ENCODE data around the gene KRT17. TPM values are rescaled to one million over a fixed set of nuclear protein-coding genes. Genes with fewer than 3 reads are reported as not detected.

Gene KRT17
- total and polyA plus RNA-seq, 2 of the 4 experiments (the other 2 are of a cell fraction), result 2.5 to 4.6 TPM

DNA sequence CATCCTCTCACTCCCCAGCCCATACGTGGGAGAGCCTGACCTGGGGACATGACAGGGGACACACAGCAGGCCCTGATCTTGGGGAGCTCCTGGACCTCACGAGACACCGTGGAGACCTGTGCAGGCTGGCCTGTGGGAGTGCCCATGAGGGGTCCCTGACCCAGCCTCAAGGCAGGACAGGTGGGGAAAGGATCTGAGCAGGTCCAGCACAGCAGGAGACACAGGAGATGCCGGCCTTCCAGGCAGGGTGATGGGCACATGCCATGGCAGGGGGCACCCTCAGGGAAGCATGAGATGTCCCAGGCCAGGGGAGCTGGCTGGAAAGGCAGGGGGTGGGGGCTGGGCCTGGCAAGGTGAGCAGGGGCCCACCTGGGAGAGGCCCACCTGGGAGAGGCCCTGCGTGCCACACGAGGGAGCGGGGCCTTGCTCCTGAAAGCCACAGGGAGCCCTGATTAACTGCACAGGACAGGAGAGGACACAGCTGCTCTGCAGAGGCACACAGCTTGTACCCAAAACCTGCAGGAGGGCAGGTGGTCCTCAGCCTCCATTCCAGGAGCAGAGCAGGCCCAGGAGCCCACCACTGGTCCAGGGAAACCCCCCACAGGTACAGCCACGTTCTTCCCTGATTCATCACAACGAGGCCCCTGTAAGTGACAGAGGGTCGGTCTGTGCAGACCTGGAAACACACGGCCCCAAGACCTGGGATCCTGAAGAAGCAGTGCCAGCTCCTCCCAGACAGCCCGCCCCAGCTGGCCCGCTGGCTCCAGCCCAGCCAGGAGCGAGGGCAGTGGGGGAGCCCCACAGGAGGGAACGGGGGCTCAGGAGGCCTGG lies 26.6 kb upstream of the KRT17 start:
- Histone ChIP-seq H2AK5ac (ENCODE audit: low read depth, low read length) (no peak overlapping the region), H3K4me2 (ENCODE audit: low read depth, low read length) (no peak overlapping the region), H3K4me1 (ENCODE audit: control insufficient read depth, insufficient read depth, low read length) (peaks cover 10% of the 10 kb centered on the region), H3K79me1 (ENCODE audit: low read depth in 1 of 2, low read length in 2 of 2) (no peaks in the 10 kb centered on the region), H3K4me3 (ENCODE audit: insufficient read depth, low read depth, low read length) (no peak overlapping the region), H2BK5ac (ENCODE audit: low read depth, low read length, poor library complexity, severe bottlenecking) (no peak overlapping the region), H3K56ac (ENCODE audit: extremely low read depth, insufficient read depth, low read length) (no peak overlapping the region), H3K9me1 (ENCODE audit: insufficient read depth, low read length) (peaks cover 9% of the 10 kb centered on the region), H2BK15ac (ENCODE audit: low read depth, low read length) (no peak overlapping the region), H3K9me3 (ENCODE audit: control insufficient read depth, insufficient read depth, low read length) (no peaks in the 10 kb centered on the region), H3K27me3 (ENCODE audit: control insufficient read depth, insufficient read depth, low read length) (no peaks in the 10 kb centered on the region; the same call in 1 of the 2 replicates), H2AFZ (replicated peaks; ENCODE audit: low read length, poor library complexity) (peak overlapping the region; percentile 69), H2BK20ac (ENCODE audit: low read depth, low read length) (no peak overlapping the region), H4K91ac (ENCODE audit: insufficient read depth, low read depth, low read length) (no peak overlapping the region), H3K18ac (ENCODE audit: low read depth, low read length) (no peak overlapping the region), H4K5ac (ENCODE audit: low read depth, low read length) (no peak overlapping the region), H3K4ac (ENCODE audit: low read depth, low read length) (no peak overlapping the region), H2BK120ac (ENCODE audit: low read depth, low read length) (no peak overlapping the region), H4K20me1 (ENCODE audit: insufficient read depth, low read length) (no peaks in the 10 kb centered on the region), H3K9ac (ENCODE audit: low read depth, low read length) (no peak overlapping the region), H2AK9ac (replicated peaks; ENCODE audit: low read depth, low read length, poor library complexity) (no peak overlapping the region), H3K14ac (replicated peaks; ENCODE audit: low read depth, low read length) (no peak overlapping the region), H3K23ac (ENCODE audit: low read depth, low read length) (no peak overlapping the region), H3K36me3 (ENCODE audit: control insufficient read depth, insufficient read depth, low read length) (no peaks in the 10 kb centered on the region), H4K8ac (ENCODE audit: low read depth in 2 of 2, low read length in 2 of 2) (no peak overlapping the region), H3K27ac (ENCODE audit: insufficient read depth, low read length) (no peak overlapping the region)
- ATAC-seq (ENCODE audit: low read depth) (no peak), DNase-seq (no peak)
- ChIA-PET POLR2A (ENCODE audit: unreplicated experiment) (no interaction called here), CTCF (interaction anchor here (1.7 to 3.8 kb wide), 2 partner anchors 12 to 102 kb away, joined by 4 to 36 read pairs; no protein-coding TSS in a partner anchor)
- 76% methylated on average over 10 of the region's 15 CpGs; no CpG with 5 or more reads in 1 of the 2 experiments for WGBS, 2 experiments (ENCODE audit: extremely low coverage in 2 of 2, insufficient read length in 1 of 2)
- BruUV-seq (replicated peaks), result no TSS peak
- intact Hi-C loops (cut with micrococcal nuclease) (no loop called here), dilution Hi-C loops (cut with HindIII; ENCODE audit: low sequenced_read_pairs, unreplicated experiment) (no loop called here), in situ Hi-C loops (cut with MboI; ENCODE audit: low sequenced_read_pairs) (loop anchor here (25.0 kb wide), 1 partner anchor 1289 kb away; the partner anchor contains the start of gene GJD3)
- TF ChIP-seq MAZ (IDR thresholded peaks at IDR 0.05; ENCODE audit: borderline replicate concordance, low read depth, low read length) (no peak), CHD1 (IDR thresholded peaks at IDR 0.05; ENCODE audit: low read depth, low read length) (no peak), CEBPB (IDR thresholded peaks at IDR 0.05; ENCODE audit: low read depth, low read length) (no peak), NFE2L2 (IDR thresholded peaks at IDR 0.05; ENCODE audit: low read depth, low read length) (no peak), MXI1 (IDR thresholded peaks at IDR 0.05; ENCODE audit: borderline replicate concordance, low read depth, low read length) (no peak), FOS (IDR thresholded peaks at IDR 0.05; ENCODE audit: low read depth, low read length) (no peak), MAFK (IDR thresholded peaks at IDR 0.05; ENCODE audit: low read depth, low read length) (no peak), BHLHE40 (IDR thresholded peaks at IDR 0.05; ENCODE audit: low read depth, low read length) (no peak), RFX5 (IDR thresholded peaks at IDR 0.05; ENCODE audit: low read depth, low read length) (no peak), RCOR1 (IDR thresholded peaks at IDR 0.05; ENCODE audit: insufficient replicate concordance, low read length) (no peak), RAD21 (IDR thresholded peaks at IDR 0.05; ENCODE audit: low read length) (no peak), SMC3 (IDR thresholded peaks at IDR 0.05; ENCODE audit: low read depth, low read length) (no peak)
- TF ChIP-seq, protein P1, sequence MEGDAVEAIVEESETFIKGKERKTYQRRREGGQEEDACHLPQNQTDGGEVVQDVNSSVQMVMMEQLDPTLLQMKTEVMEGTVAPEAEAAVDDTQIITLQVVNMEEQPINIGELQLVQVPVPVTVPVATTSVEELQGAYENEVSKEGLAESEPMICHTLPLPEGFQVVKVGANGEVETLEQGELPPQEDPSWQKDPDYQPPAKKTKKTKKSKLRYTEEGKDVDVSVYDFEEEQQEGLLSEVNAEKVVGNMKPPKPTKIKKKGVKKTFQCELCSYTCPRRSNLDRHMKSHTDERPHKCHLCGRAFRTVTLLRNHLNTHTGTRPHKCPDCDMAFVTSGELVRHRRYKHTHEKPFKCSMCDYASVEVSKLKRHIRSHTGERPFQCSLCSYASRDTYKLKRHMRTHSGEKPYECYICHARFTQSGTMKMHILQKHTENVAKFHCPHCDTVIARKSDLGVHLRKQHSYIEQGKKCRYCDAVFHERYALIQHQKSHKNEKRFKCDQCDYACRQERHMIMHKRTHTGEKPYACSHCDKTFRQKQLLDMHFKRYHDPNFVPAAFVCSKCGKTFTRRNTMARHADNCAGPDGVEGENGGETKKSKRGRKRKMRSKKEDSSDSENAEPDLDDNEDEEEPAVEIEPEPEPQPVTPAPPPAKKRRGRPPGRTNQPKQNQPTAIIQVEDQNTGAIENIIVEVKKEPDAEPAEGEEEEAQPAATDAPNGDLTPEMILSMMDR (conservative IDR thresholded peaks at IDR 0.05; ENCODE audit: low read depth, low read length), result no peak
- TF ChIP-seq, protein P2, sequence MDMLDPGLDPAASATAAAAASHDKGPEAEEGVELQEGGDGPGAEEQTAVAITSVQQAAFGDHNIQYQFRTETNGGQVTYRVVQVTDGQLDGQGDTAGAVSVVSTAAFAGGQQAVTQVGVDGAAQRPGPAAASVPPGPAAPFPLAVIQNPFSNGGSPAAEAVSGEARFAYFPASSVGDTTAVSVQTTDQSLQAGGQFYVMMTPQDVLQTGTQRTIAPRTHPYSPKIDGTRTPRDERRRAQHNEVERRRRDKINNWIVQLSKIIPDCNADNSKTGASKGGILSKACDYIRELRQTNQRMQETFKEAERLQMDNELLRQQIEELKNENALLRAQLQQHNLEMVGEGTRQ (IDR thresholded peaks at IDR 0.05; ENCODE audit: low read depth, low read length), result no peak

Measured in IMR-90 (cell line).